Mesothelial cell of epicardium (in vitro differentiated cells): ENCODE results near the gene VCAM1. TPM values are rescaled to one million over a fixed set of nuclear protein-coding genes. Genes with fewer than 3 reads are reported as not detected.

Experiments used
- DNase-seq, 2 experiments: peaks; one replicate each; pipeline ENCODE4 v3.0.0; 2021; ENCODE audit warnings: low spot score in 2 of 2; ENCODE audit not compliant: unreplicated experiment in 2 of 2
- H3K27ac Mint-ChIP-seq: 2 replicates; pipeline ENCODE4 v1.8.0; 2021; ENCODE audit warnings: mixed read lengths
- H3K27me3 Mint-ChIP-seq: 2 replicates; pipeline ENCODE4 v1.8.0; 2021; ENCODE audit warnings: low read depth, mixed read lengths
- H3K36me3 Mint-ChIP-seq: 2 replicates; pipeline ENCODE4 v1.8.0; 2021; ENCODE audit warnings: mixed read lengths
- H3K4me1 Mint-ChIP-seq: 2 replicates; pipeline ENCODE4 v1.8.0; 2021; ENCODE audit warnings: mixed read lengths
- H3K4me3 Mint-ChIP-seq: 2 replicates; pipeline ENCODE4 v1.8.0; 2021; ENCODE audit warnings: mild to moderate bottlenecking, moderate library complexity, mixed read lengths
- H3K9me3 Mint-ChIP-seq: 2 replicates; pipeline ENCODE4 v1.8.0; 2021; ENCODE audit warnings: mixed read lengths
- total RNA-seq: library from RNA; stranded (reverse); gene quantifications from 3 replicates; pipeline ENCODE4 v1.2.1, GENCODE V29; 2021
- TF ChIP-seq, protein P1 (sequence below): fragments of 200-600 bp; sonication (generic); IDR thresholded peaks from one replicate; pipeline ENCODE4 v1.5.0; 2021; ENCODE audit warnings: antibody characterized with exemption; ENCODE audit not compliant: unreplicated experiment

VCAM1 gene
- total RNA-seq, 1 donor from 2014 or later: 35.6 TPM

DNA sequence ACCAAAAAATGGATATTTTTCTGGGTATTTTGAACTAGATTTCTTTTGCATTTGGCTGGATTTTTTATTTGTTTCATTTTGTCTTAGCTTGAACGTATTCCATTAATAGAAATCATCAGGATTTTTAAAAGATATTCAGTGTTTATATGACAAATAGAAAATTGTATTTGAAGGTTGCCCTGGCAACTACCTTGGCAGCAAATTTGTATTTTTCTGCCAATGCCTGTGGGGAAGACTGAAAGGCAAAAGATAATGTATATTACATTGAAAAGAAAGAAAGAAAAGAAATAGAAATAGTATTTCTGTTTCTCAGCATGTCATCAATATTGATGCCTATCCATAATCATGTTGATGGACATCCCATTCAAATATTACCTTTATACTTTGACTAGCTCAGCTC is 16.8 kb downstream of the VCAM1 start:
- no peaks in the 10 kb centered on the region for H3K27me3 Mint-ChIP-seq
- H3K36me3 Mint-ChIP-seq: no peaks in the 10 kb centered on the region
- H3K4me1 Mint-ChIP-seq: peaks cover 19% of the 10 kb centered on the region
- H3K4me3 Mint-ChIP-seq: no peak overlapping the region
- no peaks in the 10 kb centered on the region for H3K9me3 Mint-ChIP-seq
- TF ChIP-seq, protein P1, sequence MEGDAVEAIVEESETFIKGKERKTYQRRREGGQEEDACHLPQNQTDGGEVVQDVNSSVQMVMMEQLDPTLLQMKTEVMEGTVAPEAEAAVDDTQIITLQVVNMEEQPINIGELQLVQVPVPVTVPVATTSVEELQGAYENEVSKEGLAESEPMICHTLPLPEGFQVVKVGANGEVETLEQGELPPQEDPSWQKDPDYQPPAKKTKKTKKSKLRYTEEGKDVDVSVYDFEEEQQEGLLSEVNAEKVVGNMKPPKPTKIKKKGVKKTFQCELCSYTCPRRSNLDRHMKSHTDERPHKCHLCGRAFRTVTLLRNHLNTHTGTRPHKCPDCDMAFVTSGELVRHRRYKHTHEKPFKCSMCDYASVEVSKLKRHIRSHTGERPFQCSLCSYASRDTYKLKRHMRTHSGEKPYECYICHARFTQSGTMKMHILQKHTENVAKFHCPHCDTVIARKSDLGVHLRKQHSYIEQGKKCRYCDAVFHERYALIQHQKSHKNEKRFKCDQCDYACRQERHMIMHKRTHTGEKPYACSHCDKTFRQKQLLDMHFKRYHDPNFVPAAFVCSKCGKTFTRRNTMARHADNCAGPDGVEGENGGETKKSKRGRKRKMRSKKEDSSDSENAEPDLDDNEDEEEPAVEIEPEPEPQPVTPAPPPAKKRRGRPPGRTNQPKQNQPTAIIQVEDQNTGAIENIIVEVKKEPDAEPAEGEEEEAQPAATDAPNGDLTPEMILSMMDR: no peak
- no peak for DNase-seq
- H3K27ac Mint-ChIP-seq: no peak overlapping the region

DNA sequence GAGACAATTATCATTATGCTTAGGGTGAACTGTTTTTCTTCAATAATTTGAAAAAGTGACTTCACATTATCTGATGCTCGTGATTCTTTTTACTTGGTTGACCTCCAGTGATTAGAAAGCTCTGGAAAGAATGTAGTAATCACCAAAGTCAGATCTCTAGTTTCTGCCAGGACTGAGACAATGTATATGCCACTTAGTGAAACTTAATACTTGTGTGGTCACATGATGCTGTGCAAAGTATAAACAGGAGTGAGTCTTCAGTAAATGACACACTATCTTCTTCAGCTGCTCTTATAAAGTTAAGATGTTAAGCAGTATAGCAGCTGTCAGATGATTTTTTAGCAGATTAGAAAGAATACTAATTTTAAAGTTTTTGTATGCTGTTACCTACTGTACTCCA is 17.2 kb downstream of the VCAM1 start:
- no peaks in the 10 kb centered on the region for H3K9me3 Mint-ChIP-seq
- H3K27me3 Mint-ChIP-seq: no peaks in the 10 kb centered on the region
- H3K4me1 Mint-ChIP-seq: peaks cover 19% of the 10 kb centered on the region
- TF ChIP-seq, protein P1: no peak
- no peak overlapping the region for H3K4me3 Mint-ChIP-seq
- no peak for DNase-seq
- H3K27ac Mint-ChIP-seq: no peak overlapping the region
- no peaks in the 10 kb centered on the region for H3K36me3 Mint-ChIP-seq

DNA sequence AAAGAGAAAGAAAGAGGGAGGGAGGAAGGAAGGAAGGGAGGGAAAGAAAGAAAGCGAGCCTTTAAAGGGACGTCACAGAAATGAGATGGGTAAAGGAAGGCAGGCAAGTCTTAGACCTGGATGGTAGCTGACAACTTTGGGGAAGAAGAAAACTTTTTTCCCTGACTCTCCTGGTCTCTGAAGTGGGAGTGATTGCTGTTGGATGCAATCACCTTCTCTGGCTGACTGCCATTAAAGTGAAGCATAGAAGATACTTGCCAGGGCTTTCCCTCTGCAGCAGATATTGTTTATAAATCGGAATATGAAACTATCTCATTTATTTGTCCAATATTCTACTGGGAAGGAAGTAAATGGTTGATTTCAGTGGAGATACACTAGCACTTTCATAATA is 27.0 kb downstream of the VCAM1 start:
- H3K4me3 Mint-ChIP-seq: no peak overlapping the region
- DNase-seq: no peak
- H3K27me3 Mint-ChIP-seq: peaks cover 5% of the 10 kb centered on the region
- no peak overlapping the region for H3K27ac Mint-ChIP-seq
- H3K36me3 Mint-ChIP-seq: no peaks in the 10 kb centered on the region
- H3K4me1 Mint-ChIP-seq: no peaks in the 10 kb centered on the region
- TF ChIP-seq, protein P1: no peak
- no peaks in the 10 kb centered on the region for H3K9me3 Mint-ChIP-seq

DNA sequence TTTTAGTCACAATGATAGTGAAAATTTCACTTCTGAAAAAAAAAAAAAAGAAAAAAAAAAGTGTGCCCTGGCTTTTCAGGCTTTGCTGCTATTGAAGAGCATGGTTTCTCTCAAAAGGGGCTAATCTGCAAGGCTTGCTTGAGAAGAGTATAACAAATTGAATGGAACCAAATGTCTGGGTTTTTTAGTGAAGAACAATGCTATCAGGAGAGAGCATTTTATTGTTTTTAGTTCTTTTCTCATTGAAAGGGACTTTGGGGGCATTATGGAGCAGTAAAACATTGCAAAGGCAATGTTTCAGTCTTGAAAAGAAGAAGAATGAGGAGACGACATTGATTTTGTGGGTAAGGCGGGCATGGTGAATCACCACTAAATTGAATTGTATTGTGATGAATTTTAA is 28.2 kb downstream of the VCAM1 start:
- Mint-ChIP-seq H3K9me3 (no peaks in the 10 kb centered on the region), H3K27ac (no peak overlapping the region), H3K4me3 (no peak overlapping the region), H3K4me1 (no peaks in the 10 kb centered on the region), H3K27me3 (peaks cover 8% of the 10 kb centered on the region), H3K36me3 (no peaks in the 10 kb centered on the region)
- TF ChIP-seq, protein P1: no peak
- DNase-seq: no peak

DNA sequence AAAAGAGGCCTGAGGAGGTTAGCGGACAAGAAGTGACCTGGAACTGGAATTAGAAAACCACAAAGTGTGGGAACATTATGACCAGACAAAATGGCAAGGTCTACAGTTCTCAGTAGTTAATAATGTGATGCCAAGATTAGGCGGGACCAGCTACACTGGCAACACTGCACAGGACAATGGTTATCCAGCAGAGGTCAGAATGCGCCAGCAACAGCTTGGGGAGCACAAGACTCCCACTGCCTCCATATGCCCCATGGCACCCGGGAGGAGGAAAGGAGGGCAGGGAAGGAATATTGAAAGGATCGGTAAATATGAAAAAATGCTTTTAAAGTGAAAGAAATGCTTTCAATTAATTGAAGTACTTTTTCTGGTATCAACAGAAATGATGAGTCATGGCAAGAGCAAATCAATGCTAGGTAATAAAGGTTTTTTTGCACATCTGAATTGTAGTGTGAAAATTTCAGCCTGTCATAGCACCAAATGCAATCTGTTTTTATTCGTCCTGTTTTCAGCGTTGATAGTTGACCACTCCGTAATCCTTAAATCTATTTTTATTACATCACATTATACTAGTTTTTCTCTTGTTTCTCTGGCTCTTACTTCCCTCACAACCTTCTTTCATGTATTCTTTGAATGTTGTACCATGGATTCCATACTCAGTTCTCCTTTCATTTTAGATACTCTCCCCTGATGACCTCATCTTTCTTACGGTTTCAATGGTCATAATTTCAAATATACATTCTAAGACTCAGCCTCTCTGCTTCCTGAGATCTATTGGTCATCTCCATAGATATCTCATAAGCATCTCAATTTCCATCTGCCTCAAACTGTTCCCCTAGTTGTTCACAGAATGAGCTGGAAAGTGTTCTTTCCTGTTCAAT is 30.7 kb downstream of the VCAM1 start:
- Mint-ChIP-seq H3K27ac (no peak overlapping the region), H3K36me3 (no peaks in the 10 kb centered on the region), H3K9me3 (no peaks in the 10 kb centered on the region), H3K4me3 (no peak overlapping the region), H3K4me1 (peaks cover 4% of the 10 kb centered on the region), H3K27me3 (peaks cover 6% of the 10 kb centered on the region)
- TF ChIP-seq, protein P1: no peak
- no peak for DNase-seq
